ENCODE data around the gene CAP1. TPM values are rescaled to one million over a fixed set of nuclear protein-coding genes. Genes with fewer than 3 reads are reported as not detected.

The CAP1 gene
- total and polyA plus RNA-seq, 9 of the 15 experiments (the other 6 are each of a cell fraction or from before 2014, with no cell fraction given): 230 to 658 (median 281) TPM

DNA sequence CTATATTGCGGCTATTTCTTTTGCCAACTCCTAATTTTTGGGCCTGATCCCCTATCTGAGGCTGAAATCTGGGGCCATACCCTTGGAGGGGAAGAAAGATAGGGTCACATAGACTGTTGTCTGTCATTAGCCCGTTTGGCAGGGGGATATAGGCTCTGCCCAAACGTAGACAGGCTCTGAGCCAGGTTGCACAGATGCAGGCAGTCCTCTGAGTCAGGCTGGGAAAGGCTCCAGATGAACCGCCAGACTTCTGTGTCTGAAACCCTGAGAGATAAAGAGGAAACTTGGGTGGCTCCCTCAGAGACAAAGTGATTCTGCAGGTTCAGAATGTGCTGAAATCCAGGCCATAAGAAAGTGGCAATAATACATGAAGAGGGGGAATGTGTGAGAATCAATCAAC lies 4.0 kb upstream of the CAP1 start (continued):
- 0 out of 2 replicates have a peak, but pooled peaks have one; percentile 38 for TF ChIP-seq ETV5 (CRISPR knock-in tag; IDR thresholded peaks at IDR 0.05; ENCODE audit: low read depth)
- TF ChIP-seq, protein P1, sequence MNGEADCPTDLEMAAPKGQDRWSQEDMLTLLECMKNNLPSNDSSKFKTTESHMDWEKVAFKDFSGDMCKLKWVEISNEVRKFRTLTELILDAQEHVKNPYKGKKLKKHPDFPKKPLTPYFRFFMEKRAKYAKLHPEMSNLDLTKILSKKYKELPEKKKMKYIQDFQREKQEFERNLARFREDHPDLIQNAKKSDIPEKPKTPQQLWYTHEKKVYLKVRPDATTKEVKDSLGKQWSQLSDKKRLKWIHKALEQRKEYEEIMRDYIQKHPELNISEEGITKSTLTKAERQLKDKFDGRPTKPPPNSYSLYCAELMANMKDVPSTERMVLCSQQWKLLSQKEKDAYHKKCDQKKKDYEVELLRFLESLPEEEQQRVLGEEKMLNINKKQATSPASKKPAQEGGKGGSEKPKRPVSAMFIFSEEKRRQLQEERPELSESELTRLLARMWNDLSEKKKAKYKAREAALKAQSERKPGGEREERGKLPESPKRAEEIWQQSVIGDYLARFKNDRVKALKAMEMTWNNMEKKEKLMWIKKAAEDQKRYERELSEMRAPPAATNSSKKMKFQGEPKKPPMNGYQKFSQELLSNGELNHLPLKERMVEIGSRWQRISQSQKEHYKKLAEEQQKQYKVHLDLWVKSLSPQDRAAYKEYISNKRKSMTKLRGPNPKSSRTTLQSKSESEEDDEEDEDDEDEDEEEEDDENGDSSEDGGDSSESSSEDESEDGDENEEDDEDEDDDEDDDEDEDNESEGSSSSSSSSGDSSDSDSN (IDR thresholded peaks at IDR 0.05; ENCODE audit: borderline replicate concordance in 1 of 2, low read depth in 2 of 2, low read length in 2 of 2): peak; percentile 53 to 97; a peak in 2 of 4 replicates
- peak; percentile 28; the same call in 1 of the 2 replicates for TF ChIP-seq TOE1 (IDR thresholded peaks at IDR 0.05; ENCODE audit: borderline replicate concordance)
- TF ChIP-seq TOE1 (CRISPR knock-in tag; IDR thresholded peaks at IDR 0.05; ENCODE audit: borderline replicate concordance, low read depth): no peak
- peak; percentile 69 for TF ChIP-seq SMAD4 (CRISPR knock-in tag; conservative IDR thresholded peaks at IDR 0.05)
- TF ChIP-seq SP1 (CRISPR knock-in tag; IDR thresholded peaks at IDR 0.05): peak; percentile 34
- 0 out of 2 replicates have a peak, but pooled peaks have one; percentile 51 for TF ChIP-seq LCOR (CRISPR knock-in tag; IDR thresholded peaks at IDR 0.05)
- TF ChIP-seq, protein P2, sequence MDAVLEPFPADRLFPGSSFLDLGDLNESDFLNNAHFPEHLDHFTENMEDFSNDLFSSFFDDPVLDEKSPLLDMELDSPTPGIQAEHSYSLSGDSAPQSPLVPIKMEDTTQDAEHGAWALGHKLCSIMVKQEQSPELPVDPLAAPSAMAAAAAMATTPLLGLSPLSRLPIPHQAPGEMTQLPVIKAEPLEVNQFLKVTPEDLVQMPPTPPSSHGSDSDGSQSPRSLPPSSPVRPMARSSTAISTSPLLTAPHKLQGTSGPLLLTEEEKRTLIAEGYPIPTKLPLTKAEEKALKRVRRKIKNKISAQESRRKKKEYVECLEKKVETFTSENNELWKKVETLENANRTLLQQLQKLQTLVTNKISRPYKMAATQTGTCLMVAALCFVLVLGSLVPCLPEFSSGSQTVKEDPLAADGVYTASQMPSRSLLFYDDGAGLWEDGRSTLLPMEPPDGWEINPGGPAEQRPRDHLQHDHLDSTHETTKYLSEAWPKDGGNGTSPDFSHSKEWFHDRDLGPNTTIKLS (IDR thresholded peaks at IDR 0.05; ENCODE audit: borderline replicate concordance, low read depth): no peak
- TF ChIP-seq TEAD4 (IDR thresholded peaks at IDR 0.05; ENCODE audit: low read length): peak; percentile 80
- TF ChIP-seq TEAD4 (CRISPR knock-in tag; IDR thresholded peaks at IDR 0.05; ENCODE audit: borderline replicate concordance): no peak
- 0 out of 4 replicates have a peak, but pooled peaks of 1 of the 2 experiments have one; percentile 23 for TF ChIP-seq ZMIZ1 (IDR thresholded peaks at IDR 0.05; ENCODE audit: low read depth in 2 of 2, low read length in 2 of 2)
- peak; percentile 15; the same call in 1 of the 2 replicates for TF ChIP-seq MAFK (IDR thresholded peaks at IDR 0.05; ENCODE audit: low read length)
- peak; percentile 80 for TF ChIP-seq CBFA2T2 (conservative IDR thresholded peaks at IDR 0.05)
- peak in 1 of 2 experiments; percentile 51; a peak in 1 of 4 replicates for TF ChIP-seq TEAD1 (CRISPR knock-in tag; IDR thresholded peaks at IDR 0.05)
- peak; percentile 52 for TF ChIP-seq RBBP5 (IDR thresholded peaks at IDR 0.05; ENCODE audit: borderline replicate concordance, insufficient read depth, low read length, poor library complexity, severe bottlenecking)
- no peak for TF ChIP-seq BCLAF1 (IDR thresholded peaks at IDR 0.05; ENCODE audit: borderline replicate concordance in 1 of 2, control insufficient read depth in 1 of 2, low read depth in 2 of 2, low read length in 1 of 2)
